ENCODE results near the gene CIDEA.
"Not testable (repeated sequence)": the region's sequence is repeated elsewhere in the genome, so short reads cannot be mapped to it uniquely, and the experiment has no call there.

CIDEA gene

DNA sequence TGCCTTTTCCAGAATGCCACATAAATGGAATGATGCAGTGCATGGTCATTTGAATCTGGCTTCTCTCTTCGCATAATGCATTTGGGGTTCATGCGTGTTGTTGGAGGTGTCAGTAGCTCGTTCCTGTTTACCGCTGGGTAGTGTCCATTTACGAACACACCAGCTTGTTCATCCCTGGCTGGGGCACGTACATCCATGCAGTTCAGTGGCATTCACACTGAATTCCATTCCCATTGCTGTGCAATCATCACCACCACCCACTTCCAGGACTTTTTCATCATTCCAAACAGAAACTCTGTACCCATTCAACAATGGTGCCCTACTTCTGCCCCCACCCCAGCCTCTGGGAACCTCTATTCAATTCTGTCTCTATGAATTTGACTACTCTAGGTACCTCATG is 14.7 kb upstream of the CIDEA start:
- DNase-seq, result no peak

DNA sequence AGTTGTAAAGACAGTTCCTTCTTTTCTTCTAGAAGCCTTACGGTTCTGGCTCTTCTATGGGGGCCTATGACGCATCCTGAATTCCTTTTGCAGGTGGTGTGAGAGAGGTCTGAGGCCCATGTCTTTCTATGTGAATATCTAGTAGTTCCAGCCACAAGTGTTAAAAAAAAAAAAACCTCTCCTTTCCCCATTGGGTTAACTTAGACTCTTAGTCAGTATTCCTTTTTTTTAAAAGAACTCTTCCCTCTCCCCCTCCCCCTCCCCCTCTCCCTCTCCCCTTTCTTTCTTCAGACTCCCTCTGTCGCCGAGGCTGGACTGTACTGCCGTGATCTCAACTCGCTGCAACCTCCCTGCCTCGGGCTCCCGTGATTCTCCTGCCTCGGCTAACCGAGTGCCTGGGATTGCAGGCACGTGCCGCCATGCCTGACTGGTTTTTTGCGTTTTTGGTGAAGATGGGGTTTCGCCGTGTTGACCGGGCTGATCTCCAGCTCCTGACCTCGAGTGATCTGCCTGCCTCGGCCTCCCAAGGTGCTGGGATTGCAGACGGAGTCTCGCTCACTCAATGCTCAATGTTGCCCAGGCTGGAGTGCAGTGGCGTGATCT is 11.4 kb upstream of the CIDEA start:
- no peak for DNase-seq

DNA sequence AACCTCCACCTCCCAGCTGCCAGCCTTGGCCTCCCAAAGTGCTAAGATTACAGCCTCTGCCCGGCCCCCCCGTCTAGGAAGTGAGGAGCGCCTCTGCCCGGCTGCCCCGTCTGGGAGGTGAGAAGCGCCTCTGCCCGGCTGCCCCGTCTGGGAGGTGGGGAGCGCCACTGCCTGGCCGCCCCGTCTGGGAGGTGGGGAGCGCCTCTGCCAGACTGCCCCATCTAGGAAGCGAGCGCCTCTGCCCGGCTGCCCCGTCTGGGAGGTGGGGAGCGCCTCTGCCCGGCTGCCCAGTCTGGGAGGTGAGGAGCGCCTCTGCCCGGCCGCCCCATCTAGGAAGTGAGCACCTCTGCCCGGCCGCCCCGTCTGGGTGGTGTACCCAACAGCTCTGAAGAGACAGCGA is 10.9 kb upstream of the CIDEA start:
- DNase-seq, result not testable (repeated sequence)

DNA sequence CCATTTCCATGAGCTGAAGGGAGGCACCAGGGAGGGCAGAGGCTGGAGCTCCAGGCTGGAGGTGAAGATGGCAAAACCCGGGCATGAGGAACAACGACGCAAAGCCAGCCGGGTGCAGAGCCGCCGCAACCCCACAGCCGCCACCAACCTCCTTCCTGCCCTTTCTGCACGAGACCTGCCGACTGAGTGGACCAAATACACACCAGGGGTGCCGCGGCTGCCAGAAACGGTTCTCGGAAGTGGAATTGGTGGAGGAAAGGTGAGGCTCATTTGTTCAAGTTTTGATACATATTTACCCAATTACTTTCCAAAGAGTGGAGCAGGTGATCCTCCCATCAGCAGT is 8.4 kb upstream of the CIDEA start:
- no peak for DNase-seq

DNA sequence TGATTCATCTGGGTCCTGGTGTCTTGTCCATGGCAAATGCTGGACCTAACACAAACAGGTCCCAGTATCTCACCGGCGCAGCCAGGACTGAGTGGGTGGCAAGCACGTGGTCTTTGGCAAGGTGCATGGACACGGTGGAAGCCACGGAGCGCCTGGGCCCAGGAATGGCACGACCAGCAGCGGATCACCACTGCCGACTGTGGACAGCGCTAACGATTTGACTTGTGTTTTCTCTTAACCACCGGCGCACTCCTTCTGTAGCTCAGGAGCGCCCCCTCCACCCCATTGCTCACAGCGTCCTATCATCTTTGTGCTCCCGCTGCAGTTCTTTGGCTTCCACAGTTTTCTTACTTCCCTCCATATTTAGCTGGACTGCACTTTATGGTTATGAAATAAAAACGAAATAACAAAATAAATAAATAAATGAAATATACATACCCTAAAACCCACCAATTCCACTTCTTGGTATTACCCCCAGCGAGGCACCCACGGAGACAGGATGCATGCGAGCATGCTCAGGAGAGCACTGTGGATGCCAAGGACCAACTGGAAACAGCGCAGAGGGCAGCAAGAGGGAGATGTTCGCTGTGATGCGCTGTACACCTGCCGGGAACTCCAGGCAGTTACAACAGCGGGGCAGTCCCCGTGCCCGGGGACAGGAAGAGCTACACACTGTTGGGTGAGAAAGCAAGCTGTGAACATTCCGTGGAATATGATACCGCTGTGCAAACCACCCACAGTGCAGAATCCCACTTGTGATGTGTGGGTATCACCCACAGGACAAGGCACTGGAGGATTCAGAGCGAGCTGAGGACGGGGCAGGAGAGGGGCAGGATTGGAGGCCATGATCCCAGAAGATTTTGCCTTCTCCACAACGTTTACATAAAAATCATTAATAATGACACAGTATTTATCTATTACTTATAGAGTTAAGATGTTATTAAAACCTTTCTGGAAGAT is 7.0 kb upstream of the CIDEA start:
- no peak for DNase-seq

DNA sequence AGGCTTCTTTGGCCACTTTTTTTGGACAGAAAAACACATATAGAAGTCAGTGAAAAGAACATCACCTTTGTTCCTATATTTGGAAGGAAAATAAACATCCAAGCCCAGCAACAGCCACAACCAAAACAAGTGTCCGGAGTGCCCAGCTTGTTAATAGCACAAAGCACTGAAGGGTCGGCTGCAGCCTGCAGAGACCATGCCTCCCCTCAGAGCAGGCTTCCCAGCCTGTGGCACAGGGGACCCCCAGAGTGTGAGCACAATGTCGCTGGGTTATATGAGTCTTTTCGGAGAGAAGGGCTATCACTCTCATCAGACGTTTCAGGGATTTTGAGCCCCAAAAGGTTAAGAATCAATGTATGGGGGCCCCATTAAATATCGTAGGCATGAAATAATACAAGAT is 6.2 kb upstream of the CIDEA start:
- DNase-seq, result no peak

DNA sequence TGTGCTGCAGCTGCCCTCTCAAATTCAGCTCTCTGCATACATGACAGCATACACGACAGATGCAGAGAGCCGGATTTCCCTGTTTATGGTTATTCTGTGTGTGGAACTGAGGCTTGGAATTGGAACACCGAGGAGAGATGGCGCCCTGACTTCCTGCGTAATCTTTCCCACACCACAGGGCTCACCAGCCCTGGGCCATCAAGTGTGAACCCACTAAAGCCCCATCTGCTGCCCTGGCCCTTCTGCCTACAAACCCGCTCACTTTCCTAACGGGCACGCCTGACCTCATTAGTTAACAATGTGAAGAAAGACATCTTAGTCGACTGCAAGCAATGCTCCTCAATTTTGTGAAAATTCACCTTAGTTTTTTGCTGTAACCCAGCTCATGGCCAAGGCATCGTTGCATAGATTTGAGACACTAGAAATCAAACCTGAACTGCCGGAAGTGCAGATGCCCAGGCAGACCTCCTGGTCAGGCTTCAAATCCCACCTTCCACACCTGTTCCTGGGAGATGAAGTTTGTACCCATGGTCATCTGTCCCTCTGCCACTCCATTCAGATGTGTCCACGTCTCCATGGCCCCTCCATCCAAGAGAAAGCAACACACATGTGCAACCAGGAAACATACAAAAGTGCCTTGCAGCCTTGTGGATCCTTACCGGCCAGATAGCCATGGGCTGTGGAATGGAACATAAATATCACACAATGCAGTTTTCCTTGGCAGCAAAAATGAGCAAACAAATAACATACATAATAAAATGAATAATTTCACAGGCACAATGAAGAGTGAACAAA is 5.0 kb upstream of the CIDEA start:
- no peak for DNase-seq

DNA sequence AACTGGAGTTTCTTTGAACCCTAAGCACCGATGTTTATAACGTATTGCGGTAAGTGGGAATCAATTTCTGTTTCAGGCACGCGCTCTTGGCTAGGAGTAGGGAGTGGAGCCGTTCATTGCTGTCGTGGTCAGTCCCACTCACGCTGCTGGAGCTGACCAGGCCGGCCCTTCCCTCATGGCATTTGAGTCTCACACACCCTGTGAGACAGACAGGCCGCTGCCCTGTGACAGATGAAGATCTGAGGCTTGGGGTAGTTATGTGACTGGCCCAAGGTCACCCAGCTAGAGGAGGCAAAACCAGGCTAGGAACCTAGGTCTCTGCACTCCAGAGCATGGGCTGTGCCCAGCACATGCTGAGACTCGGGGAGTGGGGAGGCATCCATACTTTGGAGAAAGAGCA is 2.9 kb upstream of the CIDEA start:
- no peak for DNase-seq

DNA sequence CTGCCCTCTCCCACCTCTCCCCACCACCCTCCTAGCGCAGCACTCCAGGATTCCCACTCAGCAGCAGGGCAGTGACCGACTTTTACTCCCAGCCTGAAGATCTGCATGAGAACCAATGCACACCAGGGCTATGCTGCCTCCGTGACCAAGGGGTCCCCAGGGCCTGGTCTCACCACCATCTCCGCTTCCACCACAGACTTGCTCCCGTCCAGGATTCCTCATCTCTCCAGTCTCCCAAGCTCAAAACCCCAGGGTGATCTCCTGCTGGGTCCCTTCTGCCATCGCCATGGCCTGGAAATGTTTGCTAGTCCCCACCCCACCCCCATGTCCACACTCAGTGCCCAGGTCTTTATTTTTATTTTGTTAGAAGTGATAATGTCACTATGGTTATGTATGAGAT is 2.1 kb upstream of the CIDEA start:
- no peak for DNase-seq

DNA sequence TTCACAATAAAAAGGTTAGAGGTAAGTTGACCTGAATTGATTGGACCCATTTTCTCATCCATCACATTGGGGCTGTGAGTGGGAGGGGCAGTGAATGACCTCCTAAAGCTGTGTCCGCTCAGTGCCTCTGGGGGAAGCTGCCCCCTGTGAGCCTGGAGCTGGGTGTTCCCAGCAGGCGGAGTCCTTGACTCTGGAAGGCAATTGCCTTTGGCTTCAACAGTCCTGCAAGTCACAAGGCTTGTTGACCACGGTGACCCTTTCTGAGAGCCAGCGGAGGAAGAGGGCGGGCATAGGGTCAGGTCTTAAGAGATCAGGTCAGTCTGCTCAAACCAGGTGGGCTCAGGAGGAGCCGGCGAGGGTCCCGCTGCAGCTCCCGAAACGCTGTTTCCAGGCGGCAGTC is 1.1 kb upstream of the CIDEA start:
- no peak for DNase-seq

DNA sequence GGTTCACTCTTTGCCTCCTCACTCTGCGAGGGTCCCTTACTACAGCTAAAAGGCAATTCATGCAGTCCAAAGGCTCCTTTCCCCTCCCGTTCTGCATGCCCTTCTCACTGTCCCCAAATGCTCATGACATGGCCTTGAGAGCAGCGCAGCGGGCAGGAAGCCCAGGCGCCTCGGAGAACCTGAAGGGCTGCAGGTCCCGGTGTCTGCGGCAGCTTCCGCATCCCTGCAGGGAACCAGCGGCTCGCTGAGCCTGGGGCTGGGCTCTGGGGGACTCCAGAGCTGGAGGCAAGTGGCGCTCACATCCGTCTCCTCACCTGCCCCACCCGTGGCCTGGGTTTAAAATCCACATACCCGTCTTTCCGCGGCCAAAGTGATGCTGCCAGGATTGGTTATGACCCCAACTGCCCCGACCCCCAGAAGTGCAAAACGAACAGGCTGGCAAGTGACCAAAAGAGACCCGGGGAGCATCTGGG is 462 bp upstream of the CIDEA start:
- DNase-seq, result no peak

DNA sequence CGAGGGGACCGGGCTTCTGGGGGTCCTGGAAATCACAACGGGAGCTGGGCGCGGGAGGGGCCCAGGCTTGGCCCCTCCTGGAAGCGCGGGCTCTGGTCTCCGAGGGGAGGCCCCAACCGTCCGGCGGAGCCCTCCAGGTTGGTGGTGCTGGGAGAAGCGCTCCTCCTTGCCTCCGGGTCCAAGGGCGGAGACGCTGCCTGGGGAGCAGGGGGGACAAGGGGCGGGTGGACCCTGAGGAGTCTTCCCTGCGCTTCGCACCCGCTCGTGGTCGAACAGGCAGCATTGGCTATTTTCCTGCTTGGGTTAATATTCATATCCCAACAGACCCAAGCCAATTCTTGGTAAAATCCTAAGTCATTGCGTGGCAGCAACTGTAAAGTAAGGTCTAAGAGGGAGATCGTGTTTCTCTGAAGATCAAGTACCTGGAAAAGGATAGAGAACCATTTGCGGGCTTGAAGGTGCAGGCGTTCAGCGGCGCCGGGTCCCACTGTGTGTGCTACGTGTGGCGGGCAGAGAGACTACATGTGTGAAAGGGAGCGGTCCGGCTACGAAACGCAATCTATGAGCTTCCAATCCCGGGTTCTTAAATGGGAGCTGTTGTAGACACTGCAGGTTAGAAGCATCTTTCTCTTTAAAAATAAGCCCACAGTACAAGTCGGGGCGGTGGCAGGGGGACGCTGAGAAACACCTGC is 805 bp downstream of the CIDEA start:
- no peak for DNase-seq

DNA sequence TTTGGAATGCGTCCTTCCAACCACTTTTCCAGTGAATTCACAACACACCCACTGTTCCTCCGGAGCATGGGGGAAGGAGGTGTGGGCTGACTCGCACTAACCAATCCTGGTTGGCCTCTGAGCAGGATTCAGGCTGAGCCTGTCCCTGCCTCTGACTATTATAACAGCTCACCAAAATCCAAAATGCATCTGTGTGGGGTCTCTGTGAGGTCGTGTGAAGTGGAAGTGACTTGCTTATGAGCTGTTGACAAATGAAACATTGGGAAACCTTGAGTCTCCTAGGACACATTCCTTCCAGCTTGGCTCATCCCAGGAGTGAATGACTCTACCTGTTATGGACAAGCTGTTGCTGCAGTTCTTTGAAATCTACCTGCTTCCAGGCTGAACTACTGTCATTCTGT is 1.5 kb downstream of the CIDEA start:
- DNase-seq, result no peak

DNA sequence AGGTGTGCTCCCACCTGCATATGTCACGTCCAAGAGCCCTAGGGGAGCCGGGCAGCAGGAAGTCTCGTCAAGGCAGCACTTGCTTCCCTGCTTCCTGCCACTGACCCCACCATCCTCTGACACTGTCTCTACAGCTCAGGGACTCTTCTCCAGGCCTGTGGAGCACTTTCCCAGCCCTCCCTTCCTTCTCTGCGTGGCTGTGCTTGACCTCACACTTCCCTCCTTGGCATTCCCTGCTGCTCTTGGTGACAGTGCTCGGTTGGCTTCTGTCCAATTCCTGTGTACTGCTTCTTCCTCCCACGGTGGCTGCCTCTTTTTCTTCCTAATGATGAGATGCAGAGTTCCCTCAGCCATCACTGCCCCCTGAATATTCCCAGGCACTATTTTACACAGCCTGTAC is 2.8 kb downstream of the CIDEA start:
- DNase-seq, result no peak

DNA sequence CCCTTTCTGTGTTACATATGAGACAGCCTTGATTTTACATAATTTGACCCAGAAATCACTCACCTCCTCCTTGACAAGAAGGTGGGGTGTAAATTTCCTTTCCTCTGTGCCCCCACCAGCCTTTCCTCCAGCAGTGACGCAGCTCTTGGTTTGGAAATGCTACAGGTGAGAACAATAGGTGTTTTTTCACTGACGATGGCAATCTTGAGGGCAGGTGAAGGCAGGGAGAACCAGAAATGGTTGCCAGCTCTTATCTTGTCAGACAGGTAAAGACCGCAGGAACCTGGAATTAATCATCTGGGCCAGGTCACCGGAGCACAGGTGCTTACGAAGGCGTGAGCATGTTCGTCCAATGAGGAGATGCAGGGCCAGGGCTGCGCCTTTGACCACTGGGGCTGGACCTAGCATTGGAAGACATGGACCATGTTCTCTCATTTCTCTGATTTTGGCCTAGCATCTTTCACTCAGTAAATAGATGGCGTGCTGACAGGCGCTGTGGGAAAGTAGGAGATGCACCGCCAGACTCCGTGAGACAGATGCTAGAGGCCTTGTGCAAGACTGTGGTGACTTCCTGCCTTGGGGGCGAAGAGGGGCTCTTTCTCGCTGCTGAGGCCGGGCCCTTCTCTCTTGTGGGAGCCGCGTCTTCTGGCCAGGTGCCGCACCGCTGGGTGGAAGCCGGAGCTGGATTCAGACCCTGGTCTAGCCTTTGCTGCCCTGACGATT is 4.0 kb downstream of the CIDEA start:
- no peak for DNase-seq

DNA sequence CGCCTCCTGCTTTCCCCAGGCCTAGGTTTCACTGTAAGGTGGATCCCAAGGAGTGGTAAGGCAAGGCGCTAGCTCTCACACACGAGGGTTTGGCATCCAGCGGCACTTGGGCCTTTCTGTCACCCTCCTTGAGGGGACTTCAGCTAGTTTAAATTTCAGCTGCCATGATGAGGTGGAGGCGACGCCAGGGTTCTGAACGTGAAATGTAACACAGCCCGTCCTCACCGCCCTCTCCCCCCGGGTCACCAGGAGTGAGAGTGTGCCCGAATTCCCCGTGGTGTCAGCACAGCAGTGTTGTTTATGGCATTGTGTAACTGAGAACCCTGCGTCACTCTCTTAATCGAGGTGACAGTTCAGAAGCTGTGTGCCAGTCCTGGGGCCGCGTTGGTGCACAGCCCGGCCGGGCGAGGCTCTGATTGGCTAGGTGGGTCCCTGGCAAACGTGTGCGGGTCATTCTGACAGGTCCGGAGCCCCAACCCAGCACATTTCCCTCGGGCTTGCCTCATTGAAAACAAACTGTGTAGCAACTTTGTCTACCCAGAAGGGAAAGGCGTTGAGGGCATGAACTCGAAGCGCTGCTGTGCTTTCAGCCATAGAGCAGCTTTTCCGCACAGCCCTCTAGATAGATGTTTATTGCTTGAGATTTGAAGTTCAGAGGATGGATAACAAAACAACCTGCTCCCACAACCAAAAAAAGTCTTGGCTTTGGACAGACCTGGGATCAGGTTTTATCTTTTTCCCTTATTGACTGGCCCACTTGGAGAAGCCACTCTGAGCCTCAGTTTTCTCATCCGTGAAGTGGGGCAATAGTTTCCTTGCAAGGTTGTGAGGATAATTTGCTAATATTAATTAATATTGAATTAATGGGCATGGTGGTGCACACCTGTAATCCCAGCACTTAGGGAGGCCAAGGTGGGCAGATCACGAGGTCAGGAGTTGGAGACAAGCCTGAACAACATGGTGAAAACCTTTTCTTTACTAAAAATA is 4.9 kb downstream of the CIDEA start:
- no peak for DNase-seq

DNA sequence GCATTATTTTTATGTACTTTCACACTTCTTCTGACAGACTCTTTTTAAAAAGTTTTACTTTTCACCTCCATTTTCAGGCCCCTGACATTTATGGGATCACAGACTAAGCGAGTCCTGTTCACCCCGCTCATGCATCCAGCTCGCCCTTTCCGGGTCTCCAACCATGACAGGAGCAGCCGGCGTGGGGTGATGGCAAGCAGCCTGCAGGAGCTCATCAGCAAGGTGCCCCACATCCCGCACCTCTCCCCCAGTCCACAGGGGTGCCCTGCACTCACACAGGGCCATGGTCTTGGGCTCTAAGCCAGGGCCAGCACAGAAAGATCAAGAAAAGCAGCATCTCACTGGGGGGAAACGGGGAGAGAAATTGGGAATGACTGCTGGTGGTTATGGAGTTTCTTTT is 8.6 kb downstream of the CIDEA start:
- DNase-seq, result no peak

DNA sequence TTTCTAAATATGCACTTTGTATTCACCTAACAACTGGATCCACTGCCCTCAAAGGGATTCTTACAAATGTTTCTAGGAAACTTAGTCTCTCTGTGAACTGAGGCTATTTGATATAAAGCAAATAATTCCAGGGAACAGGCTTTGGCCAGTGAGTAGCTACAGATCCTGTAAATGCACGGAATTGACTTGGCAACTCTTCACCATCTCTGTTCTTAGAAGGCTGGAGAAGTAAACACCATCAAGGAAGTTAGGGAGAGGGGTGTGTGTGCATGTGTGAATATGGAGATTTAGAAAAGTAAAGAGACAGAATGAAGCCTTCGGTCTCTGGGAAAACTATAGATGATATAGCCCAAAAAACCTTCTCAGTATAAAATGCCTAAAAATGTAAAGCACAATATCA is 10.7 kb downstream of the CIDEA start:
- no peak for DNase-seq

DNA sequence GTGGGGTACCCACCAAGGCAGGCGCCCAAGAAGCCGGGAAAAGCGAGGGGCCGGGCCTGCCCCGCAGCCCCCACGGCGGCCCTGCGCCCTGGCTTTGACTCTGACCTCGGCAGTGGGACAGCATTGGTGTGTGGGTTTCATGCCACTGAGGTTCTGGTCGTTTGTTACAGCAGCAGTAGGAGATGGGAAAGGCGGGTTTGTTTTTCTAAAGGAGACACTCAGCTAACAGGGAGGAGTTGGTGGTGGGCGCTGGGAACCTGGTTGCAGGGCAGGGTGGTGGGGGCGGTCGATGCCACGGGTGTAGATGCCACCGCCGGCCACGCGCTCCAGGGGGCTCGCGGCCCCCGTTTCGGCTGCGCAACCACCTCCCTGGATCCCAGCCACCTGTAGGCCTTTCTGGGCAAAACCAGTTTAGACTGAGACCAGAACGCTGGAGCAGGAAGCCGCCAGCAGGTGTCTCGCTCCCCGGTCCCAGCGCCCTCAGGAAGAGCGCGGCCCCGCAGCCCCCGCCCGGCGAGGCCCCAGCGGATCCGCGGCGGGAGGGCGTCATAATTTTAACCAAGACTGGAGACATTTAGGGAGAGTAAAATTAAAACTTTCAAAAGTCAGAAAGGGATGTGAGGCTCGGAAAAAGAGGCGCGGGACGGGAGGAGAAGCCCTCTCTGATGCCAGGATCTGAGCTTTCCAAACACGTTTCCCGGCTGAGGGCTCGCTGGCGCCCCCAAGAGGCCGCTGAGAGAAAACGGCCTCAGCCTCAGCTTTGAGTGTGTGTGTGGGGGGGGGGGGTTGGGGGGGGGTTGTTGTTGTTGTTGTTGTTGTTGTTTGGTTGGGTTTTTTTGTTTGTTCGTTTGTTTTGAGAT is 17.4 kb downstream of the CIDEA start:
- peak; percentile 72 to 75 for DNase-seq

DNA sequence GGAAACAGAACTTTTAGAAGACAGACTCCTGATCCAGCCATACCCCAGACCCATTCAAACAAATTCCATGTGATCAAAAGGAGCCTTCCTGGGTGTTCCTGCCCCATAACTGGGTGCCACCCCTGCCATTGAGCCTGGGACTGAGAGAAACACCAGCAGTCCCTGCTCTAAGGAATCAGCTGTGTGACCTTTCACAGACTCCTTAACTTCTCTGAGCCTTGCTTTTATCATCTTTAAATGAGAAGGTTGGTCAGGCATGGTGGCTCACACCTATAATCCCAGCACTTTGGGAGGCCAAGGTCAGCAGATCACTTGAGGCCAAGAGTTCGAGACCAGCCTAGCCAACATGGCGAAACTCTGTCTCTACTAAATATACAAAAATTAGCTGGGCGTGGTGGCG is 20.6 kb downstream of the CIDEA start:
- DNase-seq, result no peak
